Testis (tissue), 3 donors: ENCODE results near the gene TFCP2L1. TPM values are rescaled to one million over a fixed set of nuclear protein-coding genes. Genes with fewer than 3 reads are reported as not detected.

ENCODE experiments used
- DNase-seq: peaks from one replicate; pipeline ENCODE4 v3.0.0-alpha.2; 2019
- H3K27ac ChIP-seq, 2 donors: fragments of 200-600 bp; sonication (generic); one replicate each; pipeline ENCODE4 v1.5.1; 2019
- H3K27me3 ChIP-seq: fragments of 200-600 bp; sonication (generic); one replicate; pipeline ENCODE4 v1.5.1; 2019
- H3K36me3 ChIP-seq: fragments of 200-600 bp; sonication (generic); one replicate; pipeline ENCODE4 v1.5.1; 2017; ENCODE audit warnings: low read depth; ENCODE audit errors: missing control alignments
- H3K4me1 ChIP-seq: fragments of 200-600 bp; sonication (generic); one replicate; pipeline ENCODE4 v1.5.1; 2019
- H3K4me3 ChIP-seq, 2 donors: fragments of 200-600 bp; sonication (generic); one replicate each; pipeline ENCODE4 v1.5.1; 2017 to 2019
- H3K9me3 ChIP-seq: fragments of 200-600 bp; sonication (generic); one replicate; pipeline ENCODE4 v1.5.1; 2017
- POLR2A ChIP-seq: fragments of 450-650 bp; IDR thresholded peaks from one replicate; pipeline ENCODE4 v1.6.1; 2017; ENCODE audit warnings: antibody characterized with exemption, mild to moderate bottlenecking, moderate library complexity
- WGBS, 2 donors: methylation state at CpG; one replicate each; pipeline ENCODE4 v1.1.5; 2018; 5-methylcytosine and 5-hydroxymethylcytosine counted together
- intact Hi-C: fragments of 100-400 bp; cut with DNase I; formaldehyde crosslinking; loops from one replicate; pipeline ENCODE4 v1.15.1; 2023; ENCODE audit warnings: low total_unique reads
- polyA plus RNA-seq: library from polyadenylated mRNA; stranded (reverse); fragments of 350-450 nt; fragmentation: Illumina TruSeq; extraction: RNeasy Lipid Tissue Mini Kit (QIAGEN cat#74804); gene quantifications from one replicate; pipeline ENCODE4 v1.2.3, GENCODE V29; 2014; ENCODE audit warnings: low read depth, low replicate concordance; ENCODE audit not compliant: insufficient read depth
- total RNA-seq, 2 donors: library from RNA; depleted of rRNA; stranded (reverse); fragments of >200 nt; gene quantifications; one replicate each; pipeline ENCODE4 v1.2.3, GENCODE V29; 2016
- TF ChIP-seq, protein P1 (sequence below), 3 experiments: fragments of 450-650 bp in 2 of 3; fragments of 200-600 bp in 1 of 3; sonication (generic) in 1 of 3; IDR thresholded peaks; one replicate each; pipeline ENCODE4 v1.5.1; 2016 to 2019; ENCODE audit warnings: antibody characterized with exemption in 3 of 3, mild to moderate bottlenecking in 2 of 3, moderate library complexity in 1 of 3

The TFCP2L1 gene
- total and polyA plus RNA-seq, 3 donors from 2014 or later = 2.5 to 5.1 (median 3.1) TPM

DNA sequence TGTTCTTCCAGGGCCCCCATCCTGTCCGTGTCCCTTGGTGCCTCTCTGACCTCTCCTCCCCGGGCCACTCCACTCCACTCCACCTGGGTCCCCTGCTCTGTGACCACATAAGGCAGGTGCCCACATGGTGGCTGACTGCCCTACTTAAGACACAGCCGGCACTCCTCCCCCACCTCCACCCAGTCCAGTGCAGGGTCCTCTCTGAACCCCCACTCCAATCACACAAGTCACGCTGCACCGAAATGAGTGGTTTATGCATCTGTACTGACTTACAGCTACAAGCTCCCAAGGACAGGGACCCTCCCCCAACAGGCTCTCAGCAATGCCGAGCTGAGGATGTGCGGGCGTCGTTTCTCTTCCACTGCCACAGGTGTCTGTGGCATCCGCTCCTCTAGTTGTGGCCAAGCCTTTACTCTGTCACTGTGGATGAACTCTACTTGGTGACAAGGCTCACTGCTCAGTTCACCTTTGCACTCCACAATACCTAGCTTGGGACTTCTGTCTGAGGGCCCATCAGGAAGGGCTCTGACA is 48.3 kb downstream of the TFCP2L1 start:
- TF ChIP-seq, protein P1, sequence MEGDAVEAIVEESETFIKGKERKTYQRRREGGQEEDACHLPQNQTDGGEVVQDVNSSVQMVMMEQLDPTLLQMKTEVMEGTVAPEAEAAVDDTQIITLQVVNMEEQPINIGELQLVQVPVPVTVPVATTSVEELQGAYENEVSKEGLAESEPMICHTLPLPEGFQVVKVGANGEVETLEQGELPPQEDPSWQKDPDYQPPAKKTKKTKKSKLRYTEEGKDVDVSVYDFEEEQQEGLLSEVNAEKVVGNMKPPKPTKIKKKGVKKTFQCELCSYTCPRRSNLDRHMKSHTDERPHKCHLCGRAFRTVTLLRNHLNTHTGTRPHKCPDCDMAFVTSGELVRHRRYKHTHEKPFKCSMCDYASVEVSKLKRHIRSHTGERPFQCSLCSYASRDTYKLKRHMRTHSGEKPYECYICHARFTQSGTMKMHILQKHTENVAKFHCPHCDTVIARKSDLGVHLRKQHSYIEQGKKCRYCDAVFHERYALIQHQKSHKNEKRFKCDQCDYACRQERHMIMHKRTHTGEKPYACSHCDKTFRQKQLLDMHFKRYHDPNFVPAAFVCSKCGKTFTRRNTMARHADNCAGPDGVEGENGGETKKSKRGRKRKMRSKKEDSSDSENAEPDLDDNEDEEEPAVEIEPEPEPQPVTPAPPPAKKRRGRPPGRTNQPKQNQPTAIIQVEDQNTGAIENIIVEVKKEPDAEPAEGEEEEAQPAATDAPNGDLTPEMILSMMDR (IDR thresholded peaks at IDR 0.05) = no peak
- TF ChIP-seq POLR2A = no peak

DNA sequence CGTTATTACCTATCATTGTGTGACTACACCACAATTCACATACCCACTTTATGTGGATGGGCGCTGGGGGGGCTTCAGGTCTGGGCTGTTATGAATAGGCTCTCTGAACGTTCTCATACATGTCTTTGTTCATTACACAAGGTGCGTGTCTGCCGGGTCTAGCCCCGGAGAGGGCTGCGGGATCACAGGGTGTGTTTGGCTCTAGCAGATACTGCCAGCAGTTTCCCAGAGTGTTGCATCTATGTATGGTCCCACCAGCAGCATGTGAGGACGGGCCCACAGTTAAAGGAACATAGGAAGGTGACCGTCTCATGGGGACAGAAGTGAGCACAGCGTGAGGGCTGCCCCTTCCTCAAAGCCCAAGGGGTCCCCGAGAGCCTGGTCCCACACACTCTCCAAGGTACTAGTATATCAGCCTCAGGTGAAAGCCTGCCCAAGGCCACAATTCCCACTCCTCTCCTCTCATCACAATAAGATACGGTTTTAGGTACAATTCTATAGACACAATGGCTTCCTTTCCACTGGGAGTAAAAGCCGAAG is 48.8 kb downstream of the TFCP2L1 start:
- Histone ChIP-seq H3K9me3 (no peaks in the 10 kb centered on the region), H3K4me1 (no peaks in the 10 kb centered on the region), H3K4me3 (no peak overlapping the region), H3K36me3 (no peaks in the 10 kb centered on the region), H3K27ac (no peak overlapping the region), H3K27me3 (no peaks in the 10 kb centered on the region)
- intact Hi-C loops = no loop called here
- WGBS, 2 donors = 89 to 92% methylated on average over 12 to 13 of the region's 13 CpGs
- no peak for DNase-seq
- no peak for TF ChIP-seq POLR2A
- TF ChIP-seq, protein P1 (IDR thresholded peaks at IDR 0.05) = no peak

More for the DNA sequence above, 48.3 kb downstream of the TFCP2L1 start:
- Histone ChIP-seq H3K27me3 (no peaks in the 10 kb centered on the region), H3K4me1 (no peaks in the 10 kb centered on the region), H3K36me3 (no peaks in the 10 kb centered on the region), H3K9me3 (no peaks in the 10 kb centered on the region), H3K4me3 (no peak overlapping the region), H3K27ac (no peak overlapping the region)
- DNase-seq = no peak
- intact Hi-C loops = no loop called here
- 79 to 88% methylated on average over 10 of the region's 10 CpGs for WGBS, 2 donors

DNA sequence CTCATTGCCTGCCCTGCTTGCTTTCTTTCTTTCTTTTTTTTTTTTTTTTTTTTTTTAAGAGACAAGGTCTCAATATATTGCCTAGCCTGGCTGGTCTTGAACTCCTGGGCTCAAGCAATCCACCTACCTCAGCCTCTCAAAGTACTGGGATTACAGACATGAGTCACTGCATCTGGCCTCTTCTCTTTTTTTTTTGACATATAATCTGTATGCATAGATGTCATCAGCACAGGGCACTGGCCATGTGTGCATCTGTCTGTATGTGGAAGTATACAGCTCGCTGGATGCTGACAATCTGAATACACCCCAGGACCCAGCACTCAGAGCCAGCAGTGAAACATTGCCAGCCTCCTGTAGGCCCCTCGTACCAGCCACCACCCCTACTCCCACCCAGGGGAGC is 49.5 kb downstream of the TFCP2L1 start:
- Histone ChIP-seq H3K27me3 (no peaks in the 10 kb centered on the region), H3K4me3 (no peak overlapping the region), H3K36me3 (no peaks in the 10 kb centered on the region), H3K9me3 (no peaks in the 10 kb centered on the region), H3K27ac (no peak overlapping the region), H3K4me1 (no peaks in the 10 kb centered on the region)
- no peak for DNase-seq
- TF ChIP-seq, protein P1 (IDR thresholded peaks at IDR 0.05) = no peak
- no peak for TF ChIP-seq POLR2A
- intact Hi-C loops = no loop called here
- 98 to 100% methylated on average over 1 to 2 of the region's 2 CpGs for WGBS, 2 donors

DNA sequence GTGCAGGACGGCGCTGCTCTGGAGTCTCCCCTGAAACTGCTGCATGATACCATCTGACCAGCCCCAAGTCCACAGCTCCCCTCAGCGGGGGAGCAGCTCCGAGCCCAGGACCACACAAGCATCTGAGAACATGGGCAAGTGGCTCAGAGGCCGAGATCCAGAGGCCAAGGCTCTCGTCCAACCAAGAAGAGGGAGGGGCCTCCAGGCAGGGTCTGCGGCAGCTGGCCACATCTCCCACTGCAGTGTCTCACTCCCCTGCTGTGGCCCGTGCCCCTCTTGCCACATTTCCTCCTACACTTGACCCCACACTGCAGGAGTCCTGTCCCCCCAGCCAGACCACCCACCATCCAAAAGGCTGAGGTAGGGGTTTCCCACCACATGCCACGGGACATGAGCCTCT is 50.2 kb downstream of the TFCP2L1 start:
- Histone ChIP-seq H3K4me3 (no peak overlapping the region), H3K27ac (no peak overlapping the region), H3K36me3 (no peaks in the 10 kb centered on the region), H3K4me1 (no peaks in the 10 kb centered on the region), H3K27me3 (no peaks in the 10 kb centered on the region), H3K9me3 (no peaks in the 10 kb centered on the region)
- WGBS, 2 donors = 84 to 88% methylated on average over 3 to 9 of the region's 9 CpGs
- TF ChIP-seq, protein P1 (IDR thresholded peaks at IDR 0.05) = no peak
- TF ChIP-seq POLR2A = no peak
- DNase-seq = no peak
- intact Hi-C loops = no loop called here

DNA sequence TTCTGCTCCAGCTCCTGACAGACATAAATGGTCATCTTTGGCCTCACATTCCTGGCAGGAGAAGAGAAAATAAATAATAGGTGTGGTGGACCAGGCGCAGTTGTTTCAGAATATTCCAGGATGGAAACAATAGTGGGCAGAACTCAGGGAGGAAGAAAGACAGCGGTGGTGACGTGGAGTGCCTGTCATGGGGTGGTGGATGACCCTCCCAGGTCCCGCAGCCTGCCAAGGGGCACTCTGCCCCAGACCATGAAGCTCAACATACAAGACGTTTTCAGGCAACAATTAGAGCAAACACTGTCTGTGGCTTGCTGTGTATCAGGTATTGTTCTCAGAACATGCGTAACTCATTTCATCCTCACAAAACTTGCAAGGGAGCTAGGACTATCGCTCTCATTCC is 50.9 kb downstream of the TFCP2L1 start:
- DNase-seq = no peak
- TF ChIP-seq, protein P1 (IDR thresholded peaks at IDR 0.05) = no peak
- TF ChIP-seq POLR2A = no peak
- no peaks in the 10 kb centered on the region for H3K4me1 ChIP-seq
- H3K4me3 ChIP-seq = no peak overlapping the region
- H3K9me3 ChIP-seq = no peaks in the 10 kb centered on the region
- no peaks in the 10 kb centered on the region for H3K36me3 ChIP-seq
- H3K27me3 ChIP-seq = no peaks in the 10 kb centered on the region
- no peak overlapping the region for H3K27ac ChIP-seq
- 81 to 91% methylated on average over 7 of the region's 7 CpGs for WGBS, 2 donors
- intact Hi-C loops = no loop called here
